Adrenal gland (tissue), 12 donors: ENCODE data around the gene MRGPRE. TPM values are rescaled to one million over a fixed set of nuclear protein-coding genes. Genes with fewer than 3 reads are reported as not detected.

Experiments
- DNase-seq, 7 donors: peaks; one replicate each; pipeline ENCODE4 v3.0.0-alpha.2; 2019 to 2020
- H3K27ac ChIP-seq, 5 donors: fragments of 200-600 bp; sonication (generic) in 4 of 5; 1 replicate in 3 of 5; 2 replicates in 2 of 5; pipeline versions ENCODE4 v1.5.1 to v1.8.0; 2016 to 2020; ENCODE audit warnings: mild to moderate bottlenecking in 1 of 5
- H3K27me3 ChIP-seq: fragments of 200-600 bp; 2 replicates; pipeline ENCODE4 v1.8.0; 2021
- H3K36me3 ChIP-seq, 2 donors: fragments of 200-600 bp; replicated peaks in 1 of 2; 1 replicate in 1 of 2; 2 replicates in 1 of 2; pipeline versions ENCODE4 v1.5.1 to v1.8.0; 2018 to 2022
- H3K4me1 ChIP-seq, 2 donors: fragments of 200-600 bp; replicated peaks in 1 of 2; 1 replicate in 1 of 2; 2 replicates in 1 of 2; pipeline versions ENCODE4 v1.5.1 to v1.8.0; 2018 to 2021
- H3K4me3 ChIP-seq, 4 donors: fragments of 200-600 bp; sonication (generic) in 3 of 4; one replicate each; pipeline ENCODE4 v1.5.1; 2016 to 2018
- H3K9me3 ChIP-seq, 3 donors: fragments of 200-600 bp; sonication (generic) in 1 of 3; replicated peaks in 1 of 3; 1 replicate in 2 of 3; 2 replicates in 1 of 3; pipeline versions ENCODE4 v1.5.1 to v1.8.0; 2016 to 2021
- CTCF ChIP-seq, 6 experiments: fragments of 450-650 bp in 4 of 6; fragments of 200-600 bp in 2 of 6; sonication (generic) in 1 of 6; IDR thresholded peaks; 1 replicate in 5 of 6; 2 replicates in 1 of 6; pipeline versions ENCODE4 v1.5.1 to v1.8.0; 2016 to 2021; ENCODE audit warnings: antibody characterized with exemption in 6 of 6, mild to moderate bottlenecking in 2 of 6, moderate library complexity in 1 of 6
- POLR2A ChIP-seq, 2 donors: fragments of 450-650 bp; IDR thresholded peaks; one replicate each; pipeline ENCODE4 v1.6.1; 2017; ENCODE audit warnings: antibody characterized with exemption in 2 of 2, mild to moderate bottlenecking in 2 of 2, moderate library complexity in 1 of 2
- WGBS, 4 donors: extraction: QIAGEN DNeasy Blood & Tissue Kit in 2 of 4; methylation state at CpG; one replicate each; pipeline versions ENCODE4 v1.1.5 to v1.1.7; 2013 to 2017; 5-methylcytosine and 5-hydroxymethylcytosine counted together
- intact Hi-C, 2 donors: fragments of 100-400 bp; cut with DNase I; formaldehyde crosslinking; loops; one replicate each; pipeline versions ENCODE4 v1.14.1 to v1.15.0; 2022 to 2023
- polyA plus RNA-seq, 3 donors: library from polyadenylated mRNA; stranded (reverse); fragments of 200-250 nt in 2 of 3; fragments of 350-450 nt in 1 of 3; fragmentation: Illumina TruSeq in 1 of 3; extraction: RNeasy Lipid Tissue Mini Kit (QIAGEN cat#74804) in 1 of 3; gene quantifications; one replicate each; pipeline ENCODE4 v1.2.3, GENCODE V29; 2013 to 2014
- total RNA-seq, 9 donors: library from RNA; depleted of rRNA in 4 of 9; stranded (reverse); fragments of >200 nt in 4 of 9; fragments of 120-200 nt in 1 of 9; fragmentation: NEBNext Ultra II Directional in 1 of 9; extraction: Animal tissue kit (Norgen Biotek cat#: 25700) in 1 of 9; gene quantifications; one replicate each; pipeline versions ENCODE4 v1.1.0 to v1.2.4, GENCODE V29; 2013 to 2023
- donor health status: healthy with polysubstance abuse.
- donor health status: Bipolar disorder and iron deficiency.
- donor health status: DM: yes; HTN: yes; CAD: no.
- donor health status: DM: no; HTN: no; CAD: no.
- donor health status: DM: no; HTN: no; CAD: no.
- donor health status: DM: yes; HTN: yes; CAD: no.

Gene MRGPRE
- total and polyA plus RNA-seq, 12 donors, result not detected

GRCh38 chr11:3192511-3193372, 39.5 kb downstream of the MRGPRE start:
- H3K27ac ChIP-seq, result no peak overlapping the region
- intact Hi-C loops, result no loop called here
- H3K4me1 ChIP-seq, result peaks cover 0 to 4% of the 10 kb centered on the region in 2 donors
- no peak overlapping the region for H3K4me3 ChIP-seq
- no peaks in the 10 kb centered on the region for H3K9me3 ChIP-seq
- WGBS, 4 donors, result 85 to 96% (median 91%) methylated on average over 11 to 14 of the region's 14 CpGs
- DNase-seq, result peak in 1 of 7 donors; percentile 8
- TF ChIP-seq CTCF (IDR thresholded peaks at IDR 0.05) (no peak), POLR2A (IDR thresholded peaks at IDR 0.05) (no peak)
- H3K36me3 ChIP-seq, result no peaks in the 10 kb centered on the region
- no peaks in the 10 kb centered on the region for H3K27me3 ChIP-seq

GRCh38 chr11:3191586-3192324, 40.5 kb downstream of the MRGPRE start:
- intact Hi-C loops, result no loop called here
- H3K9me3 ChIP-seq, result no peaks in the 10 kb centered on the region
- no peak overlapping the region for H3K27ac ChIP-seq
- peaks cover 0 to 4% of the 10 kb centered on the region in 2 donors for H3K4me1 ChIP-seq
- TF ChIP-seq POLR2A (IDR thresholded peaks at IDR 0.05) (no peak), CTCF (IDR thresholded peaks at IDR 0.05) (no peak)
- H3K27me3 ChIP-seq, result no peaks in the 10 kb centered on the region
- 90 to 95% (median 93%) methylated on average over 19 of the region's 19 CpGs for WGBS, 4 donors
- DNase-seq, result no peak
- no peak overlapping the region for H3K4me3 ChIP-seq
- no peaks in the 10 kb centered on the region for H3K36me3 ChIP-seq

GRCh38 chr11:3190600-3190999, 41.6 kb downstream of the MRGPRE start:
- WGBS, 4 donors, result 79 to 87% (median 85%) methylated on average over 6 of the region's 6 CpGs
- no peaks in the 10 kb centered on the region for H3K36me3 ChIP-seq
- intact Hi-C loops, result no loop called here
- peak in 1 of 7 donors; percentile 3 for DNase-seq
- TF ChIP-seq CTCF (IDR thresholded peaks at IDR 0.05), result no peak
- no peak for TF ChIP-seq POLR2A (IDR thresholded peaks at IDR 0.05)
- H3K27me3 ChIP-seq, result no peaks in the 10 kb centered on the region
- H3K4me3 ChIP-seq, result no peak overlapping the region
- H3K9me3 ChIP-seq, result no peaks in the 10 kb centered on the region
- no peak overlapping the region for H3K27ac ChIP-seq
- H3K4me1 ChIP-seq, result peaks cover 0 to 3% of the 10 kb centered on the region in 2 donors

GRCh38 chr11:3189886-3190583, 42.2 kb downstream of the MRGPRE start:
- Histone ChIP-seq H3K36me3 (no peaks in the 10 kb centered on the region), H3K4me3 (no peak overlapping the region), H3K27me3 (no peaks in the 10 kb centered on the region), H3K9me3 (no peaks in the 10 kb centered on the region), H3K4me1 (no peaks in the 10 kb centered on the region), H3K27ac (no peak overlapping the region)
- TF ChIP-seq POLR2A (IDR thresholded peaks at IDR 0.05) (no peak), CTCF (IDR thresholded peaks at IDR 0.05) (no peak)
- WGBS, 4 donors, result 73 to 88% (median 84%) methylated on average over 10 to 11 of the region's 11 CpGs
- intact Hi-C loops, result no loop called here
- DNase-seq, result no peak
